MCF 10A (cell line): ENCODE measurements around the gene ASPN. TPM values are rescaled to one million over a fixed set of nuclear protein-coding genes. Genes with fewer than 3 reads are reported as not detected.

Experiments used
- Bru-seq: library from RNA; stranded (reverse); fragments of 400-500 nt; gene quantifications from one replicate; lab custom pipeline; 2021; lab: Mats Ljungman, UMichigan
- BruChase-seq, 2 experiments: library from RNA; stranded (reverse); fragments of 400-500 nt; gene quantifications; one replicate each; lab custom pipeline; 2021; lab: Mats Ljungman, UMichigan
- BruUV-seq: library from RNA; stranded (reverse); fragments of 400-500 nt; replicated peaks from 2 replicates; lab custom pipeline; 2021; lab: Mats Ljungman, UMichigan
- CTCF ChIA-PET: fragments of 300-600 bp; sonication (Branson Sonifier 250); formaldehyde crosslinking; extraction: SDS; loops from one replicate; lab custom pipeline; 2021; ENCODE audit warnings: antibody characterized with exemption, inconsistent platforms; lab: Yijun Ruan, JAX
- POLR2A ChIA-PET: fragments of 300-600, 350-650 bp; sonication (Branson Sonifier 250); formaldehyde crosslinking; extraction: SDS; loops from one replicate; lab custom pipeline; 2020; ENCODE audit warnings: antibody characterized with exemption, inconsistent platforms; lab: Yijun Ruan, JAX
- DNase-seq: peaks from one replicate; pipeline ENCODE4 v3.0.0-alpha.2; 2018; ENCODE audit not compliant: unreplicated experiment
- H3K27ac Mint-ChIP-seq: one replicate; pipeline ENCODE4 v1.8.0; 2022; ENCODE audit warnings: mild to moderate bottlenecking, low read depth, mixed read lengths; ENCODE audit not compliant: unreplicated experiment
- H3K27me3 Mint-ChIP-seq: one replicate; pipeline ENCODE4 v1.8.0; 2022; ENCODE audit warnings: mixed read lengths; ENCODE audit not compliant: insufficient read depth, unreplicated experiment
- H3K36me3 Mint-ChIP-seq: one replicate; pipeline ENCODE4 v1.8.0; 2022; ENCODE audit warnings: mild to moderate bottlenecking, moderate library complexity, mixed read lengths; ENCODE audit not compliant: insufficient read depth, unreplicated experiment
- H3K4me1 Mint-ChIP-seq: one replicate; pipeline ENCODE4 v1.8.0; 2022; ENCODE audit warnings: mixed read lengths; ENCODE audit not compliant: insufficient read depth, unreplicated experiment
- H3K4me3 Mint-ChIP-seq: one replicate; pipeline ENCODE4 v1.8.0; 2022; ENCODE audit warnings: mild to moderate bottlenecking, moderate library complexity, mixed read lengths; ENCODE audit not compliant: unreplicated experiment
- H3K9me3 Mint-ChIP-seq: one replicate; pipeline ENCODE4 v1.8.0; 2022; ENCODE audit warnings: mixed read lengths; ENCODE audit not compliant: unreplicated experiment
- CTCF ChIP-seq: fragments of 200-600 bp; IDR thresholded peaks from one replicate; pipeline ENCODE4 v1.8.0; 2022; ENCODE audit warnings: antibody characterized with exemption, mild to moderate bottlenecking; ENCODE audit not compliant: unreplicated experiment
- intact Hi-C: fragments of 100-400 bp; cut with micrococcal nuclease; formaldehyde crosslinking; loops from 2 replicates; pipeline ENCODE4 v1.14.1; 2022
- long read RNA-seq: library from polyadenylated mRNA; stranded (forward); transcript quantifications from one replicate; pipeline ENCODE4 v2.0.0, GENCODE V29; 2022
- total RNA-seq: library from RNA; stranded (reverse); gene quantifications from 2 replicates; pipeline ENCODE4 v1.2.3, GENCODE V29; 2022

The ASPN gene
- total RNA-seq (0.12 TPM in 1 of 2 replicates, not detected in the other), Bru-seq, nascent RNA (percentile 21 among the genes with signal in this experiment), BruChase-seq, experiment 1, labeled RNA remaining after a 6-hour chase (percentile 31 among the genes with signal in this experiment), BruChase-seq, experiment 2, labeled RNA remaining after a 2-hour chase (percentile 29 among the genes with signal in this experiment)
- long read RNA-seq = 0 reads

- no peak for TF ChIP-seq CTCF
- H3K27ac Mint-ChIP-seq = peak within 1 kb of the TSS; percentile 97
- no peaks in the 10 kb centered on the region for H3K36me3 Mint-ChIP-seq
- no peaks in the 10 kb centered on the region for H3K27me3 Mint-ChIP-seq
- H3K9me3 Mint-ChIP-seq = no peaks in the 10 kb centered on the region
- no TSS peak for BruUV-seq
- DNase-seq = no peak
- ChIA-PET CTCF (interaction anchor here (0.7 to 2.5 kb wide), 4 partner anchors 19 to 154 kb away, joined by 3 to 9 read pairs (median 4); no protein-coding TSS in a partner anchor), POLR2A (interaction anchor here (1.8 to 4.4 kb wide), 4 partner anchors 16 to 24 kb away, joined by 4 to 28 read pairs (median 24); no protein-coding TSS in a partner anchor)
- intact Hi-C loops = no loop called here
- H3K4me1 Mint-ChIP-seq = peaks cover 22% of the 10 kb centered on the region
- peak within 1 kb of the TSS; percentile 30 for H3K4me3 Mint-ChIP-seq
Measured at GRCh38 chr9:92482329-92482728, at the start of gene ASPN. Gene ASPN (minus strand): TSS chr9:92482506.

- Mint-ChIP-seq H3K9me3 (peaks cover 21% of the 10 kb centered on the region), H3K27ac (no peak overlapping the region), H3K4me3 (no peak overlapping the region), H3K36me3 (no peaks in the 10 kb centered on the region), H3K27me3 (no peaks in the 10 kb centered on the region), H3K4me1 (no peaks in the 10 kb centered on the region)
- DNase-seq = no peak
- BruUV-seq = no TSS peak
- ChIA-PET POLR2A (no interaction called here), CTCF (no interaction called here)
- intact Hi-C loops = no loop called here
- TF ChIP-seq CTCF = no peak
Measured at GRCh38 chr9:92530893-92531292, 48.6 kb upstream of the ASPN start.

- no peak for DNase-seq
Measured at GRCh38 chr9:92529124-92529523, 46.8 kb upstream of the ASPN start.

GRCh38 chr9:92528522-92528849 lies 46.2 kb upstream of the ASPN start:
- TF ChIP-seq CTCF = no peak

More at GRCh38 chr9:92529124-92529523, 46.8 kb upstream of the ASPN start:
- Mint-ChIP-seq H3K4me3 (no peak overlapping the region), H3K27me3 (no peaks in the 10 kb centered on the region), H3K27ac (no peak overlapping the region), H3K4me1 (no peaks in the 10 kb centered on the region), H3K36me3 (no peaks in the 10 kb centered on the region), H3K9me3 (peaks cover 21% of the 10 kb centered on the region)
- CTCF ChIA-PET = no interaction called here
- no peak for TF ChIP-seq CTCF
- POLR2A ChIA-PET = interaction anchor here (0.6 kb wide), 1 partner anchor 8 kb away, joined by 3 read pairs; no protein-coding TSS in a partner anchor
- BruUV-seq = no TSS peak
- intact Hi-C loops = no loop called here

More at GRCh38 chr9:92528522-92528849, 46.2 kb upstream of the ASPN start:
- Mint-ChIP-seq H3K4me3 (no peak overlapping the region), H3K27ac (no peak overlapping the region), H3K4me1 (no peaks in the 10 kb centered on the region), H3K9me3 (peaks cover 21% of the 10 kb centered on the region), H3K36me3 (no peaks in the 10 kb centered on the region), H3K27me3 (no peaks in the 10 kb centered on the region)
- no peak for DNase-seq
- POLR2A ChIA-PET = interaction anchor here (0.6 to 0.8 kb wide), 2 partner anchors 9 to 11 kb away, joined by 3 read pairs; no protein-coding TSS in a partner anchor
- CTCF ChIA-PET = no interaction called here
- intact Hi-C loops = no loop called here
- no TSS peak for BruUV-seq
